GM23338 (cell line): ENCODE data around the gene DTYMK.

Source experiments
- CREB1 ChIP-seq: fragments of 250-450 bp; sonication (Bioruptor Pico); IDR thresholded peaks from 2 replicates; pipeline ENCODE4 v1.5.0; 2020; ENCODE audit warnings: low read depth, mild to moderate bottlenecking, moderate library complexity
- EZH2 ChIP-seq: fragments of 200-600 bp; sonication (generic); IDR thresholded peaks from one replicate; pipeline ENCODE4 v1.8.0; 2017; ENCODE audit warnings: antibody characterized with exemption, mild to moderate bottlenecking, low read depth; ENCODE audit not compliant: unreplicated experiment
- EZH2phosphoT487 ChIP-seq: fragments of 200-600 bp; sonication (generic); IDR thresholded peaks from one replicate; pipeline ENCODE4 v1.8.1; 2018; ENCODE audit warnings: antibody characterized with exemption; ENCODE audit not compliant: unreplicated experiment
- JUNB ChIP-seq: IDR thresholded peaks from one replicate; pipeline ENCODE4 v1.6.1; 2016; ENCODE audit warnings: antibody characterized with exemption; ENCODE audit not compliant: unreplicated experiment
- NANOG ChIP-seq: IDR thresholded peaks from 2 replicates; pipeline ENCODE4 v1.6.1; 2016; ENCODE audit warnings: antibody characterized with exemption, borderline replicate concordance
- POLR2AphosphoS5 ChIP-seq: IDR thresholded peaks from 2 replicates; pipeline ENCODE4 v1.6.1; 2016; ENCODE audit warnings: antibody characterized with exemption, low read depth
- STAT1 ChIP-seq: IDR thresholded peaks from one replicate; pipeline ENCODE4 v1.6.1; 2016; ENCODE audit warnings: antibody characterized with exemption; ENCODE audit not compliant: unreplicated experiment
- ZNF114 ChIP-seq: fragments of 250-450 bp; sonication (Bioruptor Pico); IDR thresholded peaks from 2 replicates; pipeline ENCODE4 v1.5.0; 2020; ENCODE audit warnings: mild to moderate bottlenecking, moderate library complexity
- ZNF331 ChIP-seq: fragments of 250-450 bp; sonication (Bioruptor Pico); IDR thresholded peaks from 2 replicates; pipeline ENCODE4 v1.5.0; 2020; ENCODE audit warnings: low read depth, mild to moderate bottlenecking, moderate library complexity
- TF ChIP-seq, protein P1 (sequence below), 2 experiments: fragments of 200-600 bp in 1 of 2; sonication (generic) in 1 of 2; conservative IDR thresholded peaks; 2 replicates each; pipeline versions ENCODE4 v1.5.1 to v1.6.1; 2016 to 2017; ENCODE audit warnings: antibody characterized with exemption in 2 of 2, low read depth in 2 of 2, mild to moderate bottlenecking in 2 of 2, moderate library complexity in 1 of 2
- TF ChIP-seq, protein P2 (sequence below): IDR thresholded peaks from one replicate; pipeline ENCODE4 v1.6.1; 2018; ENCODE audit warnings: antibody characterized with exemption; ENCODE audit not compliant: unreplicated experiment
- TF ChIP-seq, protein P3 (sequence below): IDR thresholded peaks from 2 replicates; pipeline ENCODE4 v1.6.1; 2016; ENCODE audit warnings: antibody characterized with exemption
- TF ChIP-seq, protein P4 (sequence below): fragments of 250-450 bp; sonication (Bioruptor Pico); IDR thresholded peaks from 2 replicates; pipeline ENCODE4 v1.5.0; 2020; ENCODE audit warnings: mild to moderate bottlenecking, moderate library complexity

DNA sequence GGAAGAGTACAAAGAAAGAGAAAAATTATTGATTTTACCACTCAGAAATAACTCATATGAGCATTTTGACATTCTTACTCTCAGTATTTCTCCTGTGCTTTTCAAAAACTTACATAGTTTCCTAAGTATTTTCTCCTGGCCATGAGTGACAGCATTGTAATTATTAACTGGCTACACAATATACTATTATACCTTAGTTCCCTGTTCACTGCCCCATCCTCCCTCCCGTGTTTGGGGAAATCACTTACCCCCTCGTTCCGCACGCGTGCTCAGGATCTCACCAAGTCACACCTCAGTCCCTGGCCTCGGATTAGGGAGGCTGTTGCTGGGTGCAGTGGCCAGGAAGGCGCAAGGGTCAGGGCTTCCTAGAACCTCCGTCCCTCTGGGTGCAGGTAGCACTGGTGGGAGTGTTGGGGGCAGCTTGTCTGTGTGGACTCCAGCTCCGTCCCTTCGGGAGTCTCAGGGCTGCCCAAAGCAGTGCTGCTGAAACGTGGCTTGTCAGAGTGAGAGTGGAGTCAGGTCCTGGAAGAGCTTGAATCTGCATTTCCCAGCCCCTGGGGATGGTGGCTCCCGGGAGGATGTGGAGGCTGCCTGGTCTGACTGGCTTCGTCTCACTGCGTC lies 25.9 kb downstream of the DTYMK start:
- TF ChIP-seq, protein P1, sequence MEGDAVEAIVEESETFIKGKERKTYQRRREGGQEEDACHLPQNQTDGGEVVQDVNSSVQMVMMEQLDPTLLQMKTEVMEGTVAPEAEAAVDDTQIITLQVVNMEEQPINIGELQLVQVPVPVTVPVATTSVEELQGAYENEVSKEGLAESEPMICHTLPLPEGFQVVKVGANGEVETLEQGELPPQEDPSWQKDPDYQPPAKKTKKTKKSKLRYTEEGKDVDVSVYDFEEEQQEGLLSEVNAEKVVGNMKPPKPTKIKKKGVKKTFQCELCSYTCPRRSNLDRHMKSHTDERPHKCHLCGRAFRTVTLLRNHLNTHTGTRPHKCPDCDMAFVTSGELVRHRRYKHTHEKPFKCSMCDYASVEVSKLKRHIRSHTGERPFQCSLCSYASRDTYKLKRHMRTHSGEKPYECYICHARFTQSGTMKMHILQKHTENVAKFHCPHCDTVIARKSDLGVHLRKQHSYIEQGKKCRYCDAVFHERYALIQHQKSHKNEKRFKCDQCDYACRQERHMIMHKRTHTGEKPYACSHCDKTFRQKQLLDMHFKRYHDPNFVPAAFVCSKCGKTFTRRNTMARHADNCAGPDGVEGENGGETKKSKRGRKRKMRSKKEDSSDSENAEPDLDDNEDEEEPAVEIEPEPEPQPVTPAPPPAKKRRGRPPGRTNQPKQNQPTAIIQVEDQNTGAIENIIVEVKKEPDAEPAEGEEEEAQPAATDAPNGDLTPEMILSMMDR (conservative IDR thresholded peaks at IDR 0.05; ENCODE audit: low read depth in 2 of 2) = no peak
- TF ChIP-seq CREB1 (CRISPR knock-in tag) = no peak
- TF ChIP-seq POLR2AphosphoS5 = no peak
- TF ChIP-seq, protein P2, sequence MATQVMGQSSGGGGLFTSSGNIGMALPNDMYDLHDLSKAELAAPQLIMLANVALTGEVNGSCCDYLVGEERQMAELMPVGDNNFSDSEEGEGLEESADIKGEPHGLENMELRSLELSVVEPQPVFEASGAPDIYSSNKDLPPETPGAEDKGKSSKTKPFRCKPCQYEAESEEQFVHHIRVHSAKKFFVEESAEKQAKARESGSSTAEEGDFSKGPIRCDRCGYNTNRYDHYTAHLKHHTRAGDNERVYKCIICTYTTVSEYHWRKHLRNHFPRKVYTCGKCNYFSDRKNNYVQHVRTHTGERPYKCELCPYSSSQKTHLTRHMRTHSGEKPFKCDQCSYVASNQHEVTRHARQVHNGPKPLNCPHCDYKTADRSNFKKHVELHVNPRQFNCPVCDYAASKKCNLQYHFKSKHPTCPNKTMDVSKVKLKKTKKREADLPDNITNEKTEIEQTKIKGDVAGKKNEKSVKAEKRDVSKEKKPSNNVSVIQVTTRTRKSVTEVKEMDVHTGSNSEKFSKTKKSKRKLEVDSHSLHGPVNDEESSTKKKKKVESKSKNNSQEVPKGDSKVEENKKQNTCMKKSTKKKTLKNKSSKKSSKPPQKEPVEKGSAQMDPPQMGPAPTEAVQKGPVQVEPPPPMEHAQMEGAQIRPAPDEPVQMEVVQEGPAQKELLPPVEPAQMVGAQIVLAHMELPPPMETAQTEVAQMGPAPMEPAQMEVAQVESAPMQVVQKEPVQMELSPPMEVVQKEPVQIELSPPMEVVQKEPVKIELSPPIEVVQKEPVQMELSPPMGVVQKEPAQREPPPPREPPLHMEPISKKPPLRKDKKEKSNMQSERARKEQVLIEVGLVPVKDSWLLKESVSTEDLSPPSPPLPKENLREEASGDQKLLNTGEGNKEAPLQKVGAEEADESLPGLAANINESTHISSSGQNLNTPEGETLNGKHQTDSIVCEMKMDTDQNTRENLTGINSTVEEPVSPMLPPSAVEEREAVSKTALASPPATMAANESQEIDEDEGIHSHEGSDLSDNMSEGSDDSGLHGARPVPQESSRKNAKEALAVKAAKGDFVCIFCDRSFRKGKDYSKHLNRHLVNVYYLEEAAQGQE = no peak
- TF ChIP-seq, protein P3, sequence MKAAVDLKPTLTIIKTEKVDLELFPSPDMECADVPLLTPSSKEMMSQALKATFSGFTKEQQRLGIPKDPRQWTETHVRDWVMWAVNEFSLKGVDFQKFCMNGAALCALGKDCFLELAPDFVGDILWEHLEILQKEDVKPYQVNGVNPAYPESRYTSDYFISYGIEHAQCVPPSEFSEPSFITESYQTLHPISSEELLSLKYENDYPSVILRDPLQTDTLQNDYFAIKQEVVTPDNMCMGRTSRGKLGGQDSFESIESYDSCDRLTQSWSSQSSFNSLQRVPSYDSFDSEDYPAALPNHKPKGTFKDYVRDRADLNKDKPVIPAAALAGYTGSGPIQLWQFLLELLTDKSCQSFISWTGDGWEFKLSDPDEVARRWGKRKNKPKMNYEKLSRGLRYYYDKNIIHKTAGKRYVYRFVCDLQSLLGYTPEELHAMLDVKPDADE = no peak
- TF ChIP-seq JUNB = no peak
- TF ChIP-seq ZNF114 (CRISPR knock-in tag) = no peak
- TF ChIP-seq EZH2 = no peak
- no peak for TF ChIP-seq EZH2phosphoT487
- TF ChIP-seq STAT1 = no peak
- TF ChIP-seq NANOG = no peak
- no peak for TF ChIP-seq ZNF331 (CRISPR knock-in tag)
- TF ChIP-seq, protein P4, sequence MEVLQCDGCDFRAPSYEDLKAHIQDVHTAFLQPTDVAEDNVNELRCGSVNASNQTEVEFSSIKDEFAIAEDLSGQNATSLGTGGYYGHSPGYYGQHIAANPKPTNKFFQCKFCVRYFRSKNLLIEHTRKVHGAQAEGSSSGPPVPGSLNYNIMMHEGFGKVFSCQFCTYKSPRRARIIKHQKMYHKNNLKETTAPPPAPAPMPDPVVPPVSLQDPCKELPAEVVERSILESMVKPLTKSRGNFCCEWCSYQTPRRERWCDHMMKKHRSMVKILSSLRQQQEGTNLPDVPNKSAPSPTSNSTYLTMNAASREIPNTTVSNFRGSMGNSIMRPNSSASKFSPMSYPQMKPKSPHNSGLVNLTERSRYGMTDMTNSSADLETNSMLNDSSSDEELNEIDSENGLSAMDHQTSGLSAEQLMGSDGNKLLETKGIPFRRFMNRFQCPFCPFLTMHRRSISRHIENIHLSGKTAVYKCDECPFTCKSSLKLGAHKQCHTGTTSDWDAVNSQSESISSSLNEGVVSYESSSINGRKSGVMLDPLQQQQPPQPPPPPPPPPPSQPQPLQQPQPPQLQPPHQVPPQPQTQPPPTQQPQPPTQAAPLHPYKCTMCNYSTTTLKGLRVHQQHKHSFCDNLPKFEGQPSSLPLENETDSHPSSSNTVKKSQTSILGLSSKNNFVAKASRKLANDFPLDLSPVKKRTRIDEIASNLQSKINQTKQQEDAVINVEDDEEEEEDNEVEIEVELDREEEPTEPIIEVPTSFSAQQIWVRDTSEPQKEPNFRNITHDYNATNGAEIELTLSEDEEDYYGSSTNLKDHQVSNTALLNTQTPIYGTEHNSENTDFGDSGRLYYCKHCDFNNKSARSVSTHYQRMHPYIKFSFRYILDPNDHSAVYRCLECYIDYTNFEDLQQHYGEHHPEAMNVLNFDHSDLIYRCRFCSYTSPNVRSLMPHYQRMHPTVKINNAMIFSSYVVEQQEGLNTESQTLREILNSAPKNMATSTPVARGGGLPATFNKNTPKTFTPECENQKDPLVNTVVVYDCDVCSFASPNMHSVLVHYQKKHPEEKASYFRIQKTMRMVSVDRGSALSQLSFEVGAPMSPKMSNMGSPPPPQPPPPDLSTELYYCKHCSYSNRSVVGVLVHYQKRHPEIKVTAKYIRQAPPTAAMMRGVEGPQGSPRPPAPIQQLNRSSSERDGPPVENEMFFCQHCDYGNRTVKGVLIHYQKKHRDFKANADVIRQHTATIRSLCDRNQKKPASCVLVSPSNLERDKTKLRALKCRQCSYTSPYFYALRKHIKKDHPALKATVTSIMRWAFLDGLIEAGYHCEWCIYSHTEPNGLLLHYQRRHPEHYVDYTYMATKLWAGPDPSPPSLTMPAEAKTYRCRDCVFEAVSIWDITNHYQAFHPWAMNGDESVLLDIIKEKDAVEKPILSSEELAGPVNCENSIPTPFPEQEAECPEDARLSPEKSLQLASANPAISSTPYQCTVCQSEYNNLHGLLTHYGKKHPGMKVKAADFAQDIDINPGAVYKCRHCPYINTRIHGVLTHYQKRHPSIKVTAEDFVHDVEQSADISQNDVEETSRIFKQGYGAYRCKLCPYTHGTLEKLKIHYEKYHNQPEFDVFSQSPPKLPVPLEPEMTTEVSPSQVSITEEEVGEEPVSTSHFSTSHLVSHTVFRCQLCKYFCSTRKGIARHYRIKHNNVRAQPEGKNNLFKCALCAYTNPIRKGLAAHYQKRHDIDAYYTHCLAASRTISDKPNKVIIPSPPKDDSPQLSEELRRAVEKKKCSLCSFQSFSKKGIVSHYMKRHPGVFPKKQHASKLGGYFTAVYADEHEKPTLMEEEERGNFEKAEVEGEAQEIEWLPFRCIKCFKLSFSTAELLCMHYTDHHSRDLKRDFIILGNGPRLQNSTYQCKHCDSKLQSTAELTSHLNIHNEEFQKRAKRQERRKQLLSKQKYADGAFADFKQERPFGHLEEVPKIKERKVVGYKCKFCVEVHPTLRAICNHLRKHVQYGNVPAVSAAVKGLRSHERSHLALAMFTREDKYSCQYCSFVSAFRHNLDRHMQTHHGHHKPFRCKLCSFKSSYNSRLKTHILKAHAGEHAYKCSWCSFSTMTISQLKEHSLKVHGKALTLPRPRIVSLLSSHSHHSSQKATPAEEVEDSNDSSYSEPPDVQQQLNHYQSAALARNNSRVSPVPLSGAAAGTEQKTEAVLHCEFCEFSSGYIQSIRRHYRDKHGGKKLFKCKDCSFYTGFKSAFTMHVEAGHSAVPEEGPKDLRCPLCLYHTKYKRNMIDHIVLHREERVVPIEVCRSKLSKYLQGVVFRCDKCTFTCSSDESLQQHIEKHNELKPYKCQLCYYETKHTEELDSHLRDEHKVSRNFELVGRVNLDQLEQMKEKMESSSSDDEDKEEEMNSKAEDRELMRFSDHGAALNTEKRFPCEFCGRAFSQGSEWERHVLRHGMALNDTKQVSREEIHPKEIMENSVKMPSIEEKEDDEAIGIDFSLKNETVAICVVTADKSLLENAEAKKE = no peak
